22Rv1 (cell line): ENCODE data around the gene TMEM120A.

ENCODE experiments used
- H3K27ac ChIP-seq: fragments of 450-650 bp; 2 replicates; pipeline ENCODE4 v1.5.1; 2017
- ZFX ChIP-seq: fragments of 450-650 bp; IDR thresholded peaks from 2 replicates; pipeline ENCODE4 v1.6.1; 2017; ENCODE audit warnings: antibody characterized with exemption, borderline replicate concordance
- TF ChIP-seq, protein P1 (sequence below): fragments of 450-650 bp; IDR thresholded peaks from 2 replicates; pipeline ENCODE4 v1.5.1; 2017; ENCODE audit warnings: mild to moderate bottlenecking

The TMEM120A gene

DNA sequence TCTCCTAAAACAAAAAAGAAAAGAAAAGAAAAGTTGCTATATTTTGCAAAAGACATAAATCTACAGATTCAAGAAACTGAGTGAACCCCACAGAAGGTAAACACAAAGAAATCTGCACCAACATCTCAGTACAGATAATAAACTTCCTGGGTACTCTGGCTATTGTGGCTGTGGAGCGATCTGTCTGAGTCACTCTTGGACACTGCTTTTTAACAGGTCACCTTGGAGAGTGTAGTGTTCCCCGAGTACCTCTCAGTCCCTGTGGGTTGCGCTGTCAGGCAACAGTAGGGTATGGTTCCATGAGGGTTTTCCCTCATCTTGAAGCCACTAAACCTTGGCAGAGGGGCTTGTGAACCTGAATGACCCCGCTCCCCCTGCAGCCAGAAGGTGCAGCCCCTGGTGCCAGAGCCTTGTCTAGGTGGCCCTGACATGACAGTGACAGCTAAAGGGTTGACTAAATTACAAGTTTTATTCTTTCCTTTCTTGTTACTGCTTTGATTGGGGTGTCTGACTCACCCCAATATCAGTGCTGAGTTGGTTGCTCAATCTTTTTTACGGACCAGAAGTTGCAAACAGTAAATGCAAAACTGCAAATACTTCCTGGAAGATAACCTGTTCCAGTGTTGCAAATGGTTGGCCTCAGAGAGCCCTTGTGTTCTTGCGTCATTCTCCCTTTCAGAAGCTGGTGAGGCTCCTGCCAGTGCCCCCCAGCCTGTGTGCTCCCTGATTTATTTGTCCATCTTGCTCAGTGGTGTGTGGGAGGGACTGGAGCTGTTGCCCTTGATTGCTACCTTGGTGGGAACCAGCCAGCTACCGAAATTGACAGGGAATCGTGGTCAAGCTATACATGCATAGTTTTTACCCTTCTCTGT, 48.9 kb downstream of the TMEM120A start:
- TF ChIP-seq, protein P1, sequence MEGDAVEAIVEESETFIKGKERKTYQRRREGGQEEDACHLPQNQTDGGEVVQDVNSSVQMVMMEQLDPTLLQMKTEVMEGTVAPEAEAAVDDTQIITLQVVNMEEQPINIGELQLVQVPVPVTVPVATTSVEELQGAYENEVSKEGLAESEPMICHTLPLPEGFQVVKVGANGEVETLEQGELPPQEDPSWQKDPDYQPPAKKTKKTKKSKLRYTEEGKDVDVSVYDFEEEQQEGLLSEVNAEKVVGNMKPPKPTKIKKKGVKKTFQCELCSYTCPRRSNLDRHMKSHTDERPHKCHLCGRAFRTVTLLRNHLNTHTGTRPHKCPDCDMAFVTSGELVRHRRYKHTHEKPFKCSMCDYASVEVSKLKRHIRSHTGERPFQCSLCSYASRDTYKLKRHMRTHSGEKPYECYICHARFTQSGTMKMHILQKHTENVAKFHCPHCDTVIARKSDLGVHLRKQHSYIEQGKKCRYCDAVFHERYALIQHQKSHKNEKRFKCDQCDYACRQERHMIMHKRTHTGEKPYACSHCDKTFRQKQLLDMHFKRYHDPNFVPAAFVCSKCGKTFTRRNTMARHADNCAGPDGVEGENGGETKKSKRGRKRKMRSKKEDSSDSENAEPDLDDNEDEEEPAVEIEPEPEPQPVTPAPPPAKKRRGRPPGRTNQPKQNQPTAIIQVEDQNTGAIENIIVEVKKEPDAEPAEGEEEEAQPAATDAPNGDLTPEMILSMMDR: no peak
- TF ChIP-seq ZFX: no peak
- no peak overlapping the region for H3K27ac ChIP-seq

DNA sequence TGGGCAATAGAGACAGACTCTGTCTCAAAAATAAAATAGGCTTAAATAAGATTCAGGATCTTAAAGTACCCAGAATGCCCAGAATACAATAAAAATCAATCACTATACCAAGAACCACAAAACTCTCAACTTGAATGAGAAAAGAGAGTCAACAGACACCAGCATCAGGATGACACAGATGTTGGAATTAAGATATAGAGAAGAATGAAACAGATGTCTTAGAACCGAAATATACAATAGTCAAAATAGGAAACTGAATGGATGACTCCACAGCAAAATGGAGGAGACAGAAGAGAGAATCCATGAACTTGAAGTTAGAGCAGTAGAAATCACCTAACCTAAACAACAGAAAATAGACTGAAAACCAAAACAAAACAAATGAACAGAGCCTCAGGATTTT, 49.9 kb downstream of the TMEM120A start:
- TF ChIP-seq, protein P1: no peak
- TF ChIP-seq ZFX: no peak
- H3K27ac ChIP-seq: no peak overlapping the region

DNA sequence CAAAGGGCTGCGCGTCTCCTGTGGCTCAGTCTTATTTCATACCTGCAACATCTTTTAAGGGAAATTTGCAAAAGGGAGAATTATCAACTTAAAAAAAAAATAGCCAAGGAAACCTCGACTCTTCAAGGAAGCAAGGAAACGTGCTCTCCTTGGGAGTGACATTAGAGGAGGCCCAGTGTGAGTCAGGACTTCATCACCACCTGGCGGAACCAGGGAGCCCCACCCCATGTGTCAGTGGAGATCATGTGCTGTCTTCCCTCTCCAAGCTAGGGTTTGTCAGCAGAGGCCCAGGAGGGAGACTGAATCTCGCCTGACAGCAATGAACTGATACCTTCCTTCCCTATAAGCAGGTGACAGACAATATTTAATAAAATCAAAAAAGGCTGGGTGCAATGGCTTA, 50.5 kb downstream of the TMEM120A start:
- TF ChIP-seq, protein P1: no peak
- TF ChIP-seq ZFX: no peak
- no peak overlapping the region for H3K27ac ChIP-seq

DNA sequence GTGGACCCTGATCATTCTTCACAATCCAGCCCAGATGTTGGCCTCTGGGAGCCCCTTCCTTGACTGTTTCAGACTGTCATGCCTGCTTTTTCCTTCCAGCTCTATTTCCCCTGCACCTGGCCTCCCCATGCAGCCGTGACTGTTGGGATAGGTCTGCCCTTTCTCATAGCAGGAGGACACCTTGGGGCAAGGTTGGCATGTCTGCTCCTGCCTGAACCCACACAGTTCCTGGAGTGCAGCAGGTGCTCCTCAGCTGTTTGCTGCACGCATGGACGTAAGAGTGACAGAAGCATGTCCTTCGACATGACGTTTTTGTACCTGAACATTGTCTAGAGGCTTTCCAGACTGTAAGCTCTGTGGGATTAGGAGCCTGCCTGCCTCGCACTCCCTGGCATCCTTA, 55.5 kb downstream of the TMEM120A start:
- no peak overlapping the region for H3K27ac ChIP-seq
- no peak for TF ChIP-seq ZFX
- TF ChIP-seq, protein P1: no peak

DNA sequence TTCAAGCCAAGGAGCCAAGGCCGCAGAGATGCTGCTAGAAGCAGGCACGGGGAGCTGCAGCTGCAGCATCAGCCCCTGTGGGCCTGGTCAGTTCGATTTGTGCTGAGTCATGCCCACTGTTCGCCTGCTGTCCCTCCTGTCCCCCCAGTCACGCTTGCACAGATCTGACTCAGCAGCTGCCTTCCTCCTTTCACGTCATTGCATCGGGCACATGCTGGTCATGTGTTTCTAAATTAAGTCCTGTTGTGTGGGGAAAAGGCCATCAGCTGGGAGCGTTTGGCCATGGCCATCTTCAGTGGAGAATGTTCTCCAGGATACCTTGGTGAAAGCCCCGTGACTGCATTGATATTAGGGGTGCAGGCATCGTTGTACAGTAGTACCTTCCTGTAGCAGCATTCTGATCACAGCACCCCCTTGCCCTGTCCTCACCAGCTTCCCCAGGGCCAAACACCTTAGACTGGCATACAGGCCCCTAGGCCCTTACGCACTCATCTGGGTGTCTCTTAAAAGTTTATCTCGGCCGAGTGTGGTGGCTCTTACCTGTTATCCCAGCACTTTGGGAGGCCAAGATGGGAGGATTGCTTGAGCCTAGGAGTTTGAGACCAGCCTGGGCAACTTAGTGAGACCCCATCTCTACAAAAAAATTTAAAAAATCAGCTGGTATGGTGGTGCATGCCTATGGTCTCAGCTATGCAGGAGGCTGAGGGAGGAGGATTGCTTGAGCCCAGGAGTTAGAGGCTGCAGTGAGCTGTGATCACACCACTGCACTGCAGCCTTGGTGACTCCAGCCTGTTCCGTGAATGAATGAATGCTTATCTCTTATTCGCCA, 56.2 kb downstream of the TMEM120A start:
- H3K27ac ChIP-seq: no peak overlapping the region
- TF ChIP-seq ZFX: no peak
- TF ChIP-seq, protein P1: no peak
